NOMO-1 treated with dmso at 0.1 percent for 144 hours (cell line): ENCODE results near the gene LSM6.

Experiments
- DNase-seq: peaks from one replicate; lab custom pipeline; 2025; ENCODE audit not compliant: unreplicated experiment; lab: John Stamatoyannopoulos, UW

Gene LSM6

DNA sequence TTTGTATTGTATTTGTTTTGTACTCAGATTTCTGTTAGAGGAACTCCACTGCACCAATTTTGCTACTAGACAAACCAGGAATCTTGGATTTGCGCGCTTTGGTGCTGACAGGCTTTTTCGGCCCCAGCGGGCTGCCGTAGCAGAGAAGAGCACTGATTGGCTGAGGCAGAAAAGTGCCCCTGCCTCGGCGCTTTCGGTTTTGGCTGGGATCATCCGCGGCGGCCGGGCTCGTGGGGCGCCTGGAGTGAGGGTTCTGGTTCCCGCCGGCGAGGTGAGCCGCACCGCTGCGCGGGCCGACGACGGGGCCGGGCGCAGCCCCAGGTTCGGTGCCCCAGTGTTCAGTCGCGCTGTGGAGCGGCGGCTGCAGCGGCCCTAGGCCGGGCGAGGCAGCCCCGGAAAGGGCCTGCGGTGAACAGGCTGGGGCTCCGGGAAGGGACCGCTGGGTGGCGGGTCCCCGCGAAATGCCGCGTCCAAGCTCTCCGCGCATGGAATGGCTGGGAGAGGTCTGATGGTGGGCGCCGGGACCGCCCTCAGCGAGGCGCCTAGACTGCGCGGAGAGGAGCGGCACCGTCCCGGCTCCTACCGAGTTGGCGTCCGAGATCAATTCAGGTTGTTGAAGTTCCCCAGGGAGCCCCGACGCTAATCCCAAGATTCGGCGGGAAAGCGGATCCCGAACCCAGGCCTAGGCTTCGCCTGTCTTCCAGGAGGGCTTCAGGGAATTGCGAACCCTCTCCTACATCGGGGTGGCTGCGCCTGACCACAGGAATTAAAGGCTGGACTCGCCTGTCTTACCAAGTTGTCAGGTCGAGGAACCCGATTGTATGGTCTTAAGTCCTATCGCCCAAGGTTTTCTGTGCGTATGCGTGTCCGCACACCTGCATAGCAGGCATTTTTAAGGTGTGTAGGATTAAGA lies at the start of gene LSM6:
Gene LSM6, plus strand, starts transcription at position 178 of the 913 bp plus-strand sequence. CDS start 7,204 bp downstream, outside the sequence.
- peak; percentile 61 for DNase-seq

DNA sequence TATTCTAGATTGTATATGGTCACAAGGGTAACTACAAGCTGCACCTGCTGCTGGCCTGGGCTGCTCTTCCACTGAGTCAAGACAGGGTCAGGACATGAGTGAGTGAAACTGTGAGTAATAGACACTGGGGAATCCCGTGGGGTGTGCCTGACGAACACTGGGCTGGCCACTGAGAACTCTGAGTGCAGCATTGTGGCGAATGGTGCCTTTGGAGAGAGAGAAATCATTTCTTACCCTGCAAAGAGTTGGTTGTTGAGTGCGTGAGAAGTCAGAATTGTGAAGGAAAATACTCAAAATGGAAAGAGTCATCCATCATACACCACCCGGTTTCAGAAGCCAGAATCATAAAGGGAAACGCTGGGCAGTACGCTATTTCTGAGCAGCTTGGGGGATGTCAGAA lies 43.1 kb upstream of the LSM6 start:
- no peak for DNase-seq

DNA sequence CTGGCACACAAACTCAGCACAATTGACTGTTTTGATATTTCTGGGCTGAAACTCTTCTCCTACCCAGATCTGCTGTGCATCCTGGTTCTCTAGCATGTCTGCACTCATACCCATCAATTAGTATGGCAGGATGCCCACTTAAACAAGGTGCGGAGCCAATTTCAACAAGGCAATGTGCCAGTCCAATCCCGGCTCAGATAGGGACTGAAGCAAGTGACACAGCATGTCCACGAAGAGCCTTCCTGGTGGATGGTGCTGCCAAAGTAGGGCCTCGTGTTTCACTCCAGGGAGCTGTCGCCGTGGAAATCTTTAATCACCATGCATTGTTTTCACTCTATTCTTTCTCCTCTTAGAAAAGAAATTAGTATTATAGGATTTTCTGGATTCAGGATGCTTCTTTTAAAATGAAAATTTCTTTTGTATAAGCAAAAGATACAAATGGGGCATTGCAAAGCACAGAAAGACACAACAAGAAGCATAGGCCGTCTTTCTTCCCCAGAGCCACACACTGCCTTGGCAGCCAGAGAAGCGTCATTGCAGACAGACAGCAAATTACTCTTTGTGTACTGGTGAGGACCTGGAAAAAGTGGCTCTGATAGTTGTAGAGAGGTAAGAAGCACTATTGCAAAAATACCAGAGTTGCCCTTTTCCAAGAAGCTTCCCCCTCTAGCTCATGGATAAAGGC lies 40.6 kb upstream of the LSM6 start:
- no peak for DNase-seq

DNA sequence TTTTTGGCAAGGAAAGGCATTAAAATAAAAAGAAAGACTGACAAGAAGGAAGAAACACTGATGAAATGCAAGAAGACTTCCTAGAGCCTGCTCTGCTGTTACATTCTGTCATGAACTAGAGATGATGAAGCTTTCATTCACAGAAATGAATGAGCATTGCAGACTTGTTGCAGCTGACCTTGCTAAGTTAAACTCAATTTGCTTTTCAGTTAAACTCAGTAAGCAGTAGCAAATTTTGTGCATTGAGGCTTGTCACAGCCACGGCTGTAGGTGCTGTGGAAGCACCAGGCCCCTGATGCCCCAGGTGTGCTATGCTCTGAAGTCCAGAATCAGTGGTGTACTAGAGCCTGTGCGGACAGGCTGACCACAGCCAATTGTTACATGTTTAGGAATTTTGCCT lies 39.6 kb upstream of the LSM6 start:
- DNase-seq = no peak

DNA sequence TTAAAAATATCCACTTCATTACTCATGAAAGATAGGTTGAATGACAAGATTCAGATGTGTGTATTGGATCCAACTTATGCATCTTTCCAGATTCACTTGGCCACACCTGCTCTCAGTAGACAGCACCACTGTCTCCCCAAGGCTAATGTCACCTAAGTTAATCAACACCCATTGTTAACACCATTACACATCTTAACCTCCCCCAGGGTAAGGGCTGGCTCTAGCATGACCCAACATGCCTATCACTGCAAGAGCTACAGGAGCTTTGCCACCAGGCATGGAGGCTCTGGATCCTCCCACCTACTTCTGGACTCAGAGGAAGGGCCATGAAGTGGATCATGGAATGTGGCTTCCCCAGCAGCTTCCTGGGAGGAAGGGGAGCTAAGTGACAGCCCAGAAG lies 32.8 kb upstream of the LSM6 start:
- DNase-seq = no peak

DNA sequence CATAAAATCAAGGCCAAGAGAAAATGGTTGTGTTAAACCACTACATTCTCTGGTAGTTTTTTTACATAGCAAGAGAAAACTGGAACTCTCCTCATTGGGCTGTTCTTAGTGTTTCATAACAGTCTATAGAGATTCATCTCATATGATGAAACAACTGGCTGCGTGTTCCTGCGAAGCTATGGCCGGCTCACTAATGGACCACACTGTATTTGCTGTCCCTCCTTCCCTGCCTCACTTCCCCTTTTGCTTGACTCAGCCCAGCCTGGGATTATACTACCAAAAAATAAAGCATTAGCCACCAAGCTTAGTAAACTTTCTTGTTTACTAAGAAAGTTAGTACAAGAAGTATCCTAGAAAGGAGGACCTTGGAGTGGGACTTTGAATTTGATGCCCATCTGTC lies 31.6 kb upstream of the LSM6 start:
- peak; percentile 83 for DNase-seq

DNA sequence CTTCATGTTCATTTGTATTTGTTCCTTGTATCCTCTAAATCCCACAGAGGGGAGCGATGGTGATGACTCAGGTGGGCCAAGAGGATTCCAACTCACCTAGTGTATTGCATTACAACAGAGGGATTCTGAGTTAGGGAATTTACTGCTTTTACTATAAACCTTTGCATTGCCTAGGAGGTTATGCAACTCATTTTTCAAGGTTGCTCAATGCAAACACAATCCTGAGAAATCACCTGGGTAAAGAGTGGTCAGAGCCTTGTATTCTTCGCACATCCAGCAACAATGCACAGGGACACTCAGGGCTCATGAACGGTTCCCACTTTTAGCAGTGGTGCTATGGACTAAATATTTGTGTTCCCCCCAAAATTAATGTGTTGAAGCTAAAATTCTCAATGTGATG lies 28.6 kb upstream of the LSM6 start:
- DNase-seq = no peak

DNA sequence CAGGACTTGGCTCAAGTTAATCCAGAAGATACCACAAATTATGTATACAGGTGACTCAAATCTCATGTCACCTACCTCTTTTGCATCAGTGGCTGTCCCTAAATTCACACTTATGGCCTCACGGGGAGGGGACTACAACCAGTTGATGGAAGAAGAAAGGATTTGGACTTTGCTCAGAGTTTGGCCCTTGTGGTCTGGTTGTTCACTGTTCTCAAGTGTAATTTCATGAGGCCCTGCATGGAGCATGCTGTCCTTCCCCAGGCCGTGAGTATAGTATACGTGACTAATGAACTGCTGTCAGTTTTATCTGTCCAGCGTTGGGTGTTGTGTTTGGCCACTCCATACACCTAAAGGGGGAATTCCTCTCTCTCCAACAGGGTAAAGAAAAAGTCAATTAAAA lies 27.5 kb upstream of the LSM6 start:
- no peak for DNase-seq

DNA sequence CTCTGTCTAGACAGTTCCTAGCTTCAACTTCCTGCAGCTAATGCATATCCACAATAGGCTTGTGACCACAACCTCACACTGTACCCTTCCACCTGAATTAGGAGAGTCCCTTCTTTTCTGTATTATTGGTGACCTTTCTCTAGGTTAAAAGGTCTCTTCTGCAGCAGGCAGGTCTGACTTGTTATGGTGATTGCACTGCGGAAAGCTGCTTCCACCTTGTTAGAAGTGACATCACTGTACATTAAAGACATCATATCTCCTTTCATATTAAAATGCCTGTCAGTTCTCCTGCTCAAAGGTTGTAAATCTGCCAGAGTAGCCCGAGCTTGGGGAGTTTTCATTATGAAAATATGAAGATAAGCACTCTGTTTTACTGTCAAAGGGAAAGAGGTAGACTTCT lies 21.5 kb upstream of the LSM6 start:
- no peak for DNase-seq

DNA sequence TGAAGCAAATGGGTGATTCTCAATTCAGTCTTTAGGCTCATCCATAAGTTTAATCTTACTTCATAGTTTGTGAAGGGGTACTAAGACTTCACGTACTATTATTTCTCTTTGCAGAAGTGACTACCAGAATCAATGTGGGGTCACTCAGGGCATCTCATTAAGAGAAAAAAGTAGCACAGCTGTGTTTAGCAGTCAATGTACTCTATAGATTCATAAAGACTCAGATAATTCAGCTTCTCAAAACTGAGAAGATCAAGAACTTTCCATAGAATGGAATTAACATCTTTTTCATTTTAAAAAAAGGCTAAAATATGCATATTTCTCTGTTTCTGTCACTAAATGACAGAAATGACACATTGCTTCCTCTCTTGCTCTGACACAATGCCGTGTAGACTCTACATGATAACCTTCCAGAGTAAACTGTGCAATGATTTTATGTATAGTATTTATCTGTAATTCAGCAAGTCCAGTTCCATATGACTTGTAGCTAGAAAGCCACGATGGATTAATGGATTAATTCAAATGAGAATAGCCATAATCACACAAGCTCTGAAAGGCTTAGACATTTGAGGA lies 20.3 kb upstream of the LSM6 start:
- DNase-seq = no peak

DNA sequence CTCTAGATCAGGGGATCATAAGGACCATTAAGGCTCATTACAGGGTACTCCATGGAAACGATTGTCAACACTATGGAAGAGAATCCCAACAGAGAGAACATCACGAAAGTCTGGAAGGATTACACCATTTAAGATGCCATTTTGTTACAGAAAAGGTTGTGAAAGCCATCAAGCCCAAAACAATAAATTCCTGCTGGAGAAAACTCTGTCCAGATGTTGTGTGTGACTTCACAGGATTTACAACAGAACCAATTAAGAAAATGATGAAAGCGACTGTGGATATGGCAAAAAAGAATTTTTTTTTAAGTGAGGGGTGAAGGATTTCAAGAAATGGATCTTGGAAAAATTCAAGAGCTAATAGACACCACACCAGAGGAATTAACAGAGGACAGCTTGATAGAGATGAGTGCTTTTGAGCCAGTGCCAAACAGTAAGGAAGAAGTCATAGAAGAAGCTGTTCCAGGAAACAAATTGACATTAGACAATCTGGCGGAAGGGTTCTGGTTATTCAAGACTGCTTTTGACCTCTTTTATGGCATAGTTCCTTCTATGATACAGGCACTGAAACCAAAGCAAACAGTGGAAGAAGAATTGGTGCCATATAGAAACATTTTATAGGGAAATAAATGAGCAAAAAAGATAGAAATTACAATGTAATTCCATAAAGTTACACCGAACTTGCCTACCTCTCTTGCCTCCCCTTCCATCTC lies 17.3 kb upstream of the LSM6 start:
- no peak for DNase-seq

DNA sequence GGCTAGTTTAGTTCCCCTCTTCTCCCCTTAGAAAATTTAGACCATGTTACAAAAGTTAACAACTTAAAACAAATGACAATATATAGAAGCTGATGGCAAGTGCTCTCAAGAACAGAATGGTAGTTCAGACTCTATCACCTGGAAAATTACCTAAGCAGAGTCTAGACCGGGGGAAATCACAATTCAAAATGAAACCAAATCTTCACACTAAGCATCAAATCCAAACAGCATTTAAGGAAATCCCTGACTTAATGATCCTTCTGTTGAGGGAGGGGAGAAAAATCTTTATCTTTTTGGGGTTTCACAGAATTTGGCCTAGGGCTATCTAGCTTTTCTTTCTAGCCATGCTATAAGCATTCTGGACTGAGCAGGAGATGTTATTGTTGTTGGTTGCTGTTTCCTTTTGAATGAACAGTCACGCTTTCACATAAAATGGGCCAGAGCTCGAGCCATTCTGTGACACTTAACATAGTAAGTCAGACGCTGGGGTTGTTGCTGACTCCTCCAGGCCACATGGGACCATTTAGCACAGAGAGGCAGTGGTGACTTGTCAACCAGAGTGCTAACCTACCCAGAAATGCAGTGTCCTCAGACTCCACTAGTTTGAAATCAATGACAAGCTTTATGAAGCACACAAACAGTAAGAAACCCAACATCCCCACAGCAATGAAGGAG lies 16.0 kb upstream of the LSM6 start:
- no peak for DNase-seq

DNA sequence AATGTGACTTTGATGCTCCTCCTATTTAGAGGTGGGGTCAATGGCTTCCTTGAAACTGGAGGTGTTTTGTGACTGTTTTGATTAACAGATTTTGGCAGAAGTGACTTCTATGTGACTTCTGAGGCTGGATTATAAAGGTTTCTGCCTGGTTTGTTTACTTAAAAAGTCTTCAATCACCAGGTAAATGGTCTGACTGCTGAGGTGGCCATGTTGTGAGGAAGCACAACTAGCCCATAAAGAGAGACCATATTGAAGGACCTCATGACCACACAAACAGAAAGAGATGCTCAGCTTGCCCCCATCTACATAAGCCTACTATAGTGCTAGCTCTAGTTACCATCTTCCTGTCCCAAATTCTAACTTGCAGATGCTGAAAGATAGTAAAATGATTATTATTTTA lies 14.3 kb upstream of the LSM6 start:
- no peak for DNase-seq

DNA sequence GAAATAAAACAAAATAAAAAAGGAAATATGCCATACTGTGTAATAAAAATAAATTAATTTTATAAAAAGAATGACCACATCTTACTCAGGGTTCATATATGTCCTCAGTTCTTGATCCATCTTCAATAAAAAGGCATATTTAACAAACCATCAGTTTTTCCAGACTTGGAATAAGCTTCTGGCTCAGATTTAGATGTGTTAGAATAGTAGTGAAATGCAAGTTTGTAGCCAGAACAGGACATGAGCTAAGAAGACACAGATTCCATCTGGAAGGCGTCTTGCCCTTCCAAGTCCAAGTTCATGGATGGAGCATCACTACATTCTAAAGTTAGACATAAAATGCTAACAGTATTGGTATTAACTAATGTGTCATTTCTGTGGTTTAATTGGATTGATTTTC lies 10.3 kb upstream of the LSM6 start:
- no peak for DNase-seq

DNA sequence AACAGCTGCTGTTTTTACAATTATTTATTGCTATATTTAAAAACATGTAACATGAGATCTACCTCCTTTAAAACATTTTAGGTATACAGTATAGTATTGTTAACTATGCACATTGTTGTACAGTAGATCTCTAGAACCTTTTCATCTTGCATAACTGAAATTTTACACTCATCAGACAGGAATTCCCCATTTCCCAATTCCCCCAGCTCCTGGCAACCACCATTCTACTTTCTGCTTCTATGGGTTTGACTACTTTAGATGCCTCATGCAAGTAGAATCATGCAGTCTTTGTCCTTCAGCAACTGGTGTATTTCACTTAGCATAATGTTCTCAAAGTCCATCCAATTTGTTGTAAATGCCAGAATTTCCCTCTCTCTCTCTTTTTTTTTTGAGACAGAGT lies 9.7 kb upstream of the LSM6 start:
- DNase-seq = no peak

DNA sequence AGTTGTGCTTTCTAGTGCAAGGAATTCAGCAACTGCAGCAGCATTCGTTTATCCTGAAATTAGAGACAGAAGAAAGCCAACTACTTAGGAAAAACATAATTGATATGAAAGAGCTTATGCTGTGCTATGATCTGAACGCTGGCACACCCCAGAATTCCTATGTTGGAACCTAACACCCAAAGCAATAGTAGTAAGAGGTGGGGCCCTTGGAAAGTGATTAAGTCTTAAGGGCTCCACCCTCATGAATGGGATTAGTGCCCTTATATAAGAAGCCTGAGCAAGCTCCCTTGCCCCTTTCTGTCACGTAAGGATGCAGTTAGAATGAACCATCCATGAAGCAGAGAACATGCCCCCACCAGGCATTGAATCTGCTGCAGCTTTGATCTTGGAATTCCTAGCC lies 5.4 kb upstream of the LSM6 start:
- no peak for DNase-seq

DNA sequence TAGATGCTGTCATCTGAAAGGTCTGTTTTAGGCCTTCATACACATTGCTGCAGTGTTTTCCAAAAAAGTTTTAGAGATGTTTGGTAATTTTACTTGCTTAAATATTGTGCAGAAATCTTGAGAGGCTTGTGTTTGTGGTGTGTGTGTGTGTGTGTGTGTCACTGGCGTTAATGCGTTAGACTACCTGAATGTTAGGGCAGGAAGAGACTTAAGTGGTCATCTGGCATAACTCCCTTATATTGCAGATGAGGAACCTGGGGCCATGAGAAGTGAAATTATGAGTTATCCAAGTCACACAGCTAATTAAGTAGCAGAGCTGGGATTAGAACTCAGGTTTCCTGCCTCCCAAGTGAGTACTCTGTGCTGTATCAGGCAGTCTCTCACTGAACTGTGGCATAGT lies 1.4 kb downstream of the LSM6 start:
- DNase-seq = no peak

DNA sequence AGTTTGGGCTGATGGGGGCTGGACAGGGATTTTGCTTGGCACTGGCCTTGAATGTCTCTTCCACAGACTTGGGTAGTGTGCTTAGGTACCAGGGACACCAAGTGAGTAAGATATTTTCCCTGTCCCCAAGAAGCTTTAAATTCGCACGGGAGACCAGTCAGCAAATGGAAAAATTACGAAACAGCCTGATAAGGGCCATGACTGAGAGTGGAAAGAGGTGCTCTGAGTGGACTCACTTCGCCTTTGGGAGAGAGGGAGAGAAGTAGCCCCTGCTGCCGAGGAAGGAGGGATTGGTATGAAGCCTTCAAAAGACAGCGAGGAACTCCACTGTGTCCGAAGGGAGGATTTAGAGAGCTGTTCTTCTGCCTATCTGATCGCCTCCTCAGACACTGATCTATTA lies 2.6 kb downstream of the LSM6 start:
- no peak for DNase-seq

DNA sequence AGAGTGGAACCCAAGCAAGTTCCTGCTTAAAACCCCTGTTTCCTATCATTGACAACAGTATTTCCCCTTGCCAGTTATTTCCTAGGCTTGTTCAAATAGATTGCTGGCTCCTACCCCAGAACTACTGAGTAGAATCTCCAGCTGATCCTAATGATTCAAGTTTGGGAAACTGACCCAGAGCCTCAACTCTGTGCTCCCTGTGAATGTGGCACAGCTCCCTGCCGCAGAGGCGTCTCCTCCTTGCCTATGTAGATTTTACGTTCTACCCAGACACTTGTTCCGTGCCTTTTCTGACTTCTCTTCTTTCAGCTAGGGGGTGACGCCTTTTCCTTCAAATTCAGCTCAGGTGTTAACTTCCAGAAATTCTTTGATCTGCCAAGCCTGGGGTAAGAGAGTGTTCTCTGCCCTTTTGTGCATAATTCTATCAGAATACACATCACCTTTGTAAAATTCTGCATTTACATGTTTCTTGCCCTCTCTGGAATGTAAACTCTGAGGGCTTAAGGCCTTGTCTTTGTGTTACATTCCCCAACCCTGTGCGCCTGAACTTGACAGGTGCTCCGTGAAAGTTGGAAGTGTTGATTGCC lies 4.4 kb downstream of the LSM6 start:
- no peak for DNase-seq

DNA sequence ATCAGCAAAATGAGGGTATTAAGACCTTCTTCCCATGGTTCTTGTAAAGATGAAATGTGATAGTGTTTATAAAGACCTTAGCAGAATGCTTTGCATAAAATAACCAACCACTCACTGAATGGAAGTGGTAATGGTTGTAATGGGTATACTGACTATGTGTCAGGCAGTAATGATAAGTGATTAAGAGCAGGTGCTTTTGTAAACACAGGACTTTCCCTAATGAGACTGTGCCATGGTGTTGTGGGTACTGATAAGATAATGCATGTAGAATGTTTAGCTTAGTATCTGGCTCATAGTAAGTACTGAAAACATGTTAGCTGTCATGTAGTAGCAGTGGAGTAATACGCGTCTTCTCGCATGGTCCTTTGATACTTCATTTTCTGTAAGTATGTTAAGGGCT lies 6.9 kb downstream of the LSM6 start:
- DNase-seq = no peak

DNA sequence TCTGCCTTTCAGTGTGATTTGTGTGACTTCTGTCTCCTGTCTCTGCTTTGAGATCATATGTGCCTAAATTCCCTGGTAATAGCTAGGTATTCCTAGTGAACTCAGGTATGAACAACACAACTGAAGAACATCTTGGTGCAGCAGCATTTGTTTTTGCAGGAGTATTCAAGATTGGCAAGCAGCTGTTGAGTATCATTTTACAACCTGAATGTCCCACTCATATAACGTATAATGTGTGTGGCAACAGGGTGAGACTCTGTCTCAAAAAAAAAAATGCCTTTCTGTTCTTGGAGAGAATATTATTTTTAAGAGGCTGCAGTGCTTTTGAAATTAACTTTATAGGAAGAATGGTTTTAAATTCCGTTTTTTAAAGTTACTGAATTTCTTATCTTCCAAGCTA lies 7.7 kb downstream of the LSM6 start:
- no peak for DNase-seq
